ENCODE data around the gene UBE2V1. TPM values are rescaled to one million over a fixed set of nuclear protein-coding genes. Genes with fewer than 3 reads are reported as not detected.

UBE2V1 gene
- total and polyA plus RNA-seq, 2 of the 13 experiments (the other 11 are each of a cell fraction or from before 2014, with no cell fraction given): 81.3 to 132 TPM

DNA sequence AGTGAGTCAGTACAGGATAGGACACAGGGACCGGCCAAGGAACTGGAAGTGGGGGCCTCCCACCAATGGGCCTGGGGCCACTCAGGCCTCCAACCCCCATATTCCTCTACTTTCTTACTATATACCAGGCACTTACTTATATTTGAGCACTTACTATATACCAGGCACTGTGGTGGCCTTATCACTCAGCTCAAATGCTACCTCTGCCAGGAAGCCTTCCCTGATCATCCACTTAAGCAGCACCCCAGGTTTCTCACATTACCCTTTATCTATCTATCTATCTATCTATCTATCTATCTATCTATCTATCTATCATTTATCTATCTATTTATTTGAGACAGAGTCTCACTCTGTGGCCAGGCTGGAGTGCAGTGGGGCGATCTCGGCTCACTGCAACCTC is 12.3 kb upstream of the UBE2V1 start (continued):
- TF ChIP-seq ZXDC (CRISPR knock-in tag; IDR thresholded peaks at IDR 0.05): no peak
- TF ChIP-seq JUNB (CRISPR knock-in tag; IDR thresholded peaks at IDR 0.05; ENCODE audit: borderline replicate concordance): no peak
- TF ChIP-seq, protein P1, sequence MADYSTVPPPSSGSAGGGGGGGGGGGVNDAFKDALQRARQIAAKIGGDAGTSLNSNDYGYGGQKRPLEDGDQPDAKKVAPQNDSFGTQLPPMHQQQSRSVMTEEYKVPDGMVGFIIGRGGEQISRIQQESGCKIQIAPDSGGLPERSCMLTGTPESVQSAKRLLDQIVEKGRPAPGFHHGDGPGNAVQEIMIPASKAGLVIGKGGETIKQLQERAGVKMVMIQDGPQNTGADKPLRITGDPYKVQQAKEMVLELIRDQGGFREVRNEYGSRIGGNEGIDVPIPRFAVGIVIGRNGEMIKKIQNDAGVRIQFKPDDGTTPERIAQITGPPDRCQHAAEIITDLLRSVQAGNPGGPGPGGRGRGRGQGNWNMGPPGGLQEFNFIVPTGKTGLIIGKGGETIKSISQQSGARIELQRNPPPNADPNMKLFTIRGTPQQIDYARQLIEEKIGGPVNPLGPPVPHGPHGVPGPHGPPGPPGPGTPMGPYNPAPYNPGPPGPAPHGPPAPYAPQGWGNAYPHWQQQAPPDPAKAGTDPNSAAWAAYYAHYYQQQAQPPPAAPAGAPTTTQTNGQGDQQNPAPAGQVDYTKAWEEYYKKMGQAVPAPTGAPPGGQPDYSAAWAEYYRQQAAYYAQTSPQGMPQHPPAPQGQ (CRISPR knock-in tag; IDR thresholded peaks at IDR 0.05; ENCODE audit: borderline replicate concordance): no peak
- no peak for TF ChIP-seq ZNF775 (CRISPR knock-in tag; IDR thresholded peaks at IDR 0.05; ENCODE audit: borderline replicate concordance)
- TF ChIP-seq ZNF629 (CRISPR knock-in tag; conservative IDR thresholded peaks at IDR 0.05): no peak
- TF ChIP-seq, protein P2, sequence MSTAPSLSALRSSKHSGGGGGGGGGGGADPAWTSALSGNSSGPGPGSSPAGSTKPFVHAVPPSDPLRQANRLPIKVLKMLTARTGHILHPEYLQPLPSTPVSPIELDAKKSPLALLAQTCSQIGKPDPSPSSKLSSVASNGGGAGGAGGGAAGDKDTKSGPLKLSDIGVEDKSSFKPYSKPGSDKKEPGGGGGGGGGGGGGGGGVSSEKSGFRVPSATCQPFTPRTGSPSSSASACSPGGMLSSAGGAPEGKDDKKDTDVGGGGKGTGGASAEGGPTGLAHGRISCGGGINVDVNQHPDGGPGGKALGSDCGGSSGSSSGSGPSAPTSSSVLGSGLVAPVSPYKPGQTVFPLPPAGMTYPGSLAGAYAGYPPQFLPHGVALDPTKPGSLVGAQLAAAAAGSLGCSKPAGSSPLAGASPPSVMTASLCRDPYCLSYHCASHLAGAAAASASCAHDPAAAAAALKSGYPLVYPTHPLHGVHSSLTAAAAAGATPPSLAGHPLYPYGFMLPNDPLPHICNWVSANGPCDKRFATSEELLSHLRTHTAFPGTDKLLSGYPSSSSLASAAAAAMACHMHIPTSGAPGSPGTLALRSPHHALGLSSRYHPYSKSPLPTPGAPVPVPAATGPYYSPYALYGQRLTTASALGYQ (CRISPR knock-in tag; IDR thresholded peaks at IDR 0.05): no peak
- no peak for TF ChIP-seq KDM1A (CRISPR knock-in tag; IDR thresholded peaks at IDR 0.05)
- no peak for TF ChIP-seq ZNF747 (CRISPR knock-in tag; IDR thresholded peaks at IDR 0.05; ENCODE audit: borderline replicate concordance)
- TF ChIP-seq, protein P3, sequence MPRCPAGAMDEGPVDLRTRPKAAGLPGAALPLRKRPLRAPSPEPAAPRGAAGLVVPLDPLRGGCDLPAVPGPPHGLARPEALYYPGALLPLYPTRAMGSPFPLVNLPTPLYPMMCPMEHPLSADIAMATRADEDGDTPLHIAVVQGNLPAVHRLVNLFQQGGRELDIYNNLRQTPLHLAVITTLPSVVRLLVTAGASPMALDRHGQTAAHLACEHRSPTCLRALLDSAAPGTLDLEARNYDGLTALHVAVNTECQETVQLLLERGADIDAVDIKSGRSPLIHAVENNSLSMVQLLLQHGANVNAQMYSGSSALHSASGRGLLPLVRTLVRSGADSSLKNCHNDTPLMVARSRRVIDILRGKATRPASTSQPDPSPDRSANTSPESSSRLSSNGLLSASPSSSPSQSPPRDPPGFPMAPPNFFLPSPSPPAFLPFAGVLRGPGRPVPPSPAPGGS (CRISPR knock-in tag; IDR thresholded peaks at IDR 0.05): no peak
